Measurements from ENCODE around the gene DGKH.
"Not testable (repeated sequence)": the region's sequence is repeated elsewhere in the genome, so short reads cannot be mapped to it uniquely, and the experiment has no call there.

DGKH gene

GRCh38 chr13:42216422-42216735, 167.9 kb downstream of the DGKH start:
- FAIRE-seq: no peak
- no peak for DNase-seq (ENCODE audit: insufficient read length, low spot score)
- no peak for TF ChIP-seq CTCF (IDR thresholded peaks at IDR 0.05; ENCODE audit: insufficient read depth, missing control alignments)

GRCh38 chr13:42218576-42218975, 170.1 kb downstream of the DGKH start:
- TF ChIP-seq CTCF (IDR thresholded peaks at IDR 0.05; ENCODE audit: insufficient read depth, missing control alignments): no peak
- no peak for FAIRE-seq
- DNase-seq (ENCODE audit: insufficient read length, low spot score): no peak

- DNase-seq (ENCODE audit: insufficient read length, low spot score) (no peak), FAIRE-seq (no peak)
- TF ChIP-seq CTCF (IDR thresholded peaks at IDR 0.05; ENCODE audit: insufficient read depth, missing control alignments): no peak
These were observed 170.6 kb downstream of the DGKH start for GRCh38 chr13:42219051-42219450.

GRCh38 chr13:42219876-42220275, 171.4 kb downstream of the DGKH start:
- FAIRE-seq: no peak
- no peak for DNase-seq (ENCODE audit: insufficient read length, low spot score)
- no peak for TF ChIP-seq CTCF (IDR thresholded peaks at IDR 0.05; ENCODE audit: insufficient read depth, missing control alignments)

- TF ChIP-seq CTCF (IDR thresholded peaks at IDR 0.05; ENCODE audit: insufficient read depth, missing control alignments): no peak
- FAIRE-seq (no peak), DNase-seq (ENCODE audit: insufficient read length, low spot score) (no peak)
These were observed 172.8 kb downstream of the DGKH start for GRCh38 chr13:42221121-42221765.

- no peak for FAIRE-seq
- no peak for TF ChIP-seq CTCF (IDR thresholded peaks at IDR 0.05; ENCODE audit: insufficient read depth, missing control alignments)
- DNase-seq (ENCODE audit: insufficient read length, low spot score): no peak
These were observed 175.2 kb downstream of the DGKH start for GRCh38 chr13:42223681-42224080.

- FAIRE-seq: no peak
- no peak for DNase-seq (ENCODE audit: insufficient read length, low spot score)
- TF ChIP-seq CTCF (IDR thresholded peaks at IDR 0.05; ENCODE audit: insufficient read depth, missing control alignments): no peak
These were observed 176.6 kb downstream of the DGKH start for GRCh38 chr13:42225051-42225450.

GRCh38 chr13:42226759-42227158, 178.3 kb downstream of the DGKH start:
- not testable (repeated sequence) for DNase-seq (ENCODE audit: insufficient read length, low spot score); FAIRE-seq

Data from D721Med (cell line).